Neural cell (in vitro differentiated cells): ENCODE data around the gene PABPN1L. TPM values are rescaled to one million over a fixed set of nuclear protein-coding genes. Genes with fewer than 3 reads are reported as not detected.

ENCODE experiments used
- H2AFZ ChIP-seq: fragments of 200-600, 300-800 bp; sonication (generic), shearing (Covaris generic); 2 replicates; pipeline ENCODE4 v1.6.0; 2014; ENCODE audit warnings: low read depth, mild to moderate bottlenecking, antibody characterized with exemption, low read length, moderate library complexity
- H3F3A ChIP-seq: fragments of 200-600 bp; shearing (Covaris generic); 2 replicates; pipeline ENCODE4 v1.6.1; 2016; ENCODE audit warnings: mild to moderate bottlenecking, moderate library complexity, mixed read lengths, antibody characterized with exemption, low read length; ENCODE audit not compliant: insufficient read depth, poor library complexity, severe bottlenecking
- H3K27ac ChIP-seq: fragments of 200-600, 300-800 bp; sonication (generic), shearing (Covaris generic); 2 replicates; pipeline ENCODE4 v1.5.1; 2014; ENCODE audit warnings: mild to moderate bottlenecking, low read length, moderate library complexity
- H3K27me3 ChIP-seq: fragments of 300-800, 200-600 bp; sonication (generic), shearing (Covaris generic); 2 replicates; pipeline ENCODE4 v1.6.0; 2014; ENCODE audit warnings: mild to moderate bottlenecking, low read depth, low read length, moderate library complexity; ENCODE audit not compliant: insufficient read depth
- H3K36me3 ChIP-seq: fragments of 300-800, 200-600 bp; sonication (generic), shearing (Covaris generic); 2 replicates; pipeline ENCODE4 v1.5.1; 2014; ENCODE audit warnings: mild to moderate bottlenecking, antibody characterized with exemption, low read length, moderate library complexity; ENCODE audit not compliant: insufficient read depth
- H3K4me2 ChIP-seq: fragments of 300-800, 200-600 bp; sonication (generic), shearing (Covaris generic); 2 replicates; pipeline ENCODE4 v1.6.0; 2014; ENCODE audit warnings: mild to moderate bottlenecking, low read length
- H3K4me3 ChIP-seq: fragments of 300-800, 200-600 bp; sonication (generic), shearing (Covaris generic); 2 replicates; pipeline ENCODE4 v1.5.1; 2014; ENCODE audit warnings: mild to moderate bottlenecking, low read length, moderate library complexity
- H3K79me2 ChIP-seq: fragments of 200-600 bp; shearing (Covaris generic); replicated peaks from 2 replicates; pipeline ENCODE4 v1.6.0; 2014; ENCODE audit warnings: mild to moderate bottlenecking, low read length, moderate library complexity; ENCODE audit not compliant: insufficient read depth
- H3K9ac ChIP-seq: fragments of 300-800, 200-600 bp; sonication (generic), shearing (Covaris generic); 2 replicates; pipeline ENCODE4 v1.6.1; 2016; ENCODE audit warnings: mild to moderate bottlenecking, low read length, mixed read lengths
- H3K9me2 ChIP-seq: fragments of 200-600 bp; shearing (Covaris generic); 2 replicates; pipeline ENCODE4 v1.6.1; 2016; ENCODE audit warnings: mild to moderate bottlenecking, low read length, mixed read lengths; ENCODE audit not compliant: insufficient read depth
- H3K9me3 ChIP-seq: fragments of 200-600, 300-800 bp; sonication (generic), shearing (Covaris generic); 2 replicates; pipeline ENCODE4 v1.6.1; 2016; ENCODE audit warnings: mild to moderate bottlenecking, mixed run types, low read length, moderate library complexity, mixed read lengths
- H4K20me1 ChIP-seq: fragments of 200-600 bp; shearing (Covaris generic); 2 replicates; pipeline ENCODE4 v1.6.1; 2016; ENCODE audit warnings: mild to moderate bottlenecking, mixed run types; ENCODE audit not compliant: insufficient read depth
- EP300 ChIP-seq: fragments of 450-650 bp; conservative IDR thresholded peaks from 2 replicates; pipeline ENCODE4 v1.6.1; 2014; ENCODE audit warnings: antibody characterized with exemption, mild to moderate bottlenecking, moderate library complexity; ENCODE audit not compliant: poor library complexity, severe bottlenecking
- EZH2 ChIP-seq: fragments of 200-600, 300-800 bp; shearing (Covaris generic), sonication (generic); IDR thresholded peaks from 2 replicates; pipeline ENCODE4 v1.6.1; 2014; ENCODE audit warnings: antibody characterized with exemption, low read length, borderline replicate concordance, mild to moderate bottlenecking; ENCODE audit not compliant: insufficient read depth, poor library complexity, severe bottlenecking
- MXI1 ChIP-seq: fragments of 450-650 bp; conservative IDR thresholded peaks from 2 replicates; pipeline ENCODE4 v1.6.1; 2014; ENCODE audit warnings: antibody characterized with exemption, mild to moderate bottlenecking; ENCODE audit not compliant: poor library complexity, severe bottlenecking
- POLR2AphosphoS5 ChIP-seq: IDR thresholded peaks from 2 replicates; pipeline ENCODE4 v1.6.1; 2012
- RAD21 ChIP-seq: fragments of 450-650 bp; conservative IDR thresholded peaks from 2 replicates; pipeline ENCODE4 v1.6.1; 2014; ENCODE audit warnings: antibody characterized with exemption, mild to moderate bottlenecking, moderate library complexity
- SMC3 ChIP-seq: fragments of 450-650 bp; conservative IDR thresholded peaks from 2 replicates; pipeline ENCODE4 v1.6.1; 2014; ENCODE audit warnings: antibody characterized with exemption, mild to moderate bottlenecking, moderate library complexity; ENCODE audit not compliant: poor library complexity
- TAF1 ChIP-seq: IDR thresholded peaks from 2 replicates; pipeline ENCODE4 v1.6.1; 2012; ENCODE audit warnings: low read depth
- polyA plus RNA-seq: library from polyadenylated mRNA; depleted of rRNA; stranded (reverse); fragments of >200 nt; gene quantifications from 2 replicates; pipeline ENCODE4 v1.2.3, GENCODE V29; 2014
- TF ChIP-seq, protein P1 (sequence below): fragments of 450-650 bp; IDR thresholded peaks from 2 replicates; pipeline ENCODE4 v1.5.1; 2014; ENCODE audit warnings: antibody characterized with exemption, mild to moderate bottlenecking, moderate library complexity; ENCODE audit not compliant: poor library complexity, severe bottlenecking
- TF ChIP-seq, protein P2 (sequence below): IDR thresholded peaks from 2 replicates; pipeline ENCODE4 v1.6.1; 2012; ENCODE audit warnings: borderline replicate concordance

Gene PABPN1L
- polyA plus RNA-seq, 1 donor from 2014 or later: 0.20 TPM

DNA sequence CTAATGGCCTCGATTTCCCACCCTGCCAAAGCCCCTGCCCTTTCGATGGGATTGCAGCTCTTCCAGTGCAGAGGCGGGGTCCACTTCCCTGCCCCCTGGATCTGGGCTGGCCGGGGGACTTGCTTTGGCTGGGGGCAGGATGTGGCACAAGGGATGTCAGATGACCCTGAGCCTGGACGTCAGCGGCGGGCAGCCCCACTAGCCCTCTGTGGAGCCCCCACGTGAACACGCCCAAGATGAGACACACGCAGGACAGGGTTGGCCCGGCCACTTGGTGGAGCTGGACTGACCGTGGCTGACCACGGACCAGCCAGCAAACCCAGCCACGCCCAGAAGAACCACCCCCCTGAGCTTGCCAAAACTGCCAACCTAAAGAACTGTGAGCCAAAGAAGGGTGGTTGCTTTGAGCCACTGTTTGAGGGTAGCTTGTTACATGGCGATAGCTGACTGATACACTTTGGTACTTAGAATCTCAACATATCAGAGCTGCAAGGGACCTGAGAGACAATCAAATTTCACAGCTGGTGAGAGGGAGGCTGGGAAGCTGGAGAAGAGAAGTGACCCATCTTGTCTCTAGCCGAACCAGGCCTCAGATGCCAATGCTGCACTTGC lies 46.6 kb upstream of the PABPN1L start:
- H3K27ac ChIP-seq: no peak overlapping the region
- no peak overlapping the region for H3K9ac ChIP-seq
- no peaks in the 10 kb centered on the region for H3K36me3 ChIP-seq
- no peak overlapping the region for H3K4me2 ChIP-seq
- no peaks in the 10 kb centered on the region for H3K9me3 ChIP-seq
- H4K20me1 ChIP-seq: no peaks in the 10 kb centered on the region
- no peaks in the 10 kb centered on the region for H3K79me2 ChIP-seq
- no peaks in the 10 kb centered on the region for H3K27me3 ChIP-seq
- TF ChIP-seq RAD21 (no peak), TAF1 (no peak), POLR2AphosphoS5 (no peak), EP300 (no peak), SMC3 (no peak), MXI1 (no peak), EZH2 (no peak)
- TF ChIP-seq, protein P1, sequence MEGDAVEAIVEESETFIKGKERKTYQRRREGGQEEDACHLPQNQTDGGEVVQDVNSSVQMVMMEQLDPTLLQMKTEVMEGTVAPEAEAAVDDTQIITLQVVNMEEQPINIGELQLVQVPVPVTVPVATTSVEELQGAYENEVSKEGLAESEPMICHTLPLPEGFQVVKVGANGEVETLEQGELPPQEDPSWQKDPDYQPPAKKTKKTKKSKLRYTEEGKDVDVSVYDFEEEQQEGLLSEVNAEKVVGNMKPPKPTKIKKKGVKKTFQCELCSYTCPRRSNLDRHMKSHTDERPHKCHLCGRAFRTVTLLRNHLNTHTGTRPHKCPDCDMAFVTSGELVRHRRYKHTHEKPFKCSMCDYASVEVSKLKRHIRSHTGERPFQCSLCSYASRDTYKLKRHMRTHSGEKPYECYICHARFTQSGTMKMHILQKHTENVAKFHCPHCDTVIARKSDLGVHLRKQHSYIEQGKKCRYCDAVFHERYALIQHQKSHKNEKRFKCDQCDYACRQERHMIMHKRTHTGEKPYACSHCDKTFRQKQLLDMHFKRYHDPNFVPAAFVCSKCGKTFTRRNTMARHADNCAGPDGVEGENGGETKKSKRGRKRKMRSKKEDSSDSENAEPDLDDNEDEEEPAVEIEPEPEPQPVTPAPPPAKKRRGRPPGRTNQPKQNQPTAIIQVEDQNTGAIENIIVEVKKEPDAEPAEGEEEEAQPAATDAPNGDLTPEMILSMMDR: no peak
- TF ChIP-seq, protein P2, sequence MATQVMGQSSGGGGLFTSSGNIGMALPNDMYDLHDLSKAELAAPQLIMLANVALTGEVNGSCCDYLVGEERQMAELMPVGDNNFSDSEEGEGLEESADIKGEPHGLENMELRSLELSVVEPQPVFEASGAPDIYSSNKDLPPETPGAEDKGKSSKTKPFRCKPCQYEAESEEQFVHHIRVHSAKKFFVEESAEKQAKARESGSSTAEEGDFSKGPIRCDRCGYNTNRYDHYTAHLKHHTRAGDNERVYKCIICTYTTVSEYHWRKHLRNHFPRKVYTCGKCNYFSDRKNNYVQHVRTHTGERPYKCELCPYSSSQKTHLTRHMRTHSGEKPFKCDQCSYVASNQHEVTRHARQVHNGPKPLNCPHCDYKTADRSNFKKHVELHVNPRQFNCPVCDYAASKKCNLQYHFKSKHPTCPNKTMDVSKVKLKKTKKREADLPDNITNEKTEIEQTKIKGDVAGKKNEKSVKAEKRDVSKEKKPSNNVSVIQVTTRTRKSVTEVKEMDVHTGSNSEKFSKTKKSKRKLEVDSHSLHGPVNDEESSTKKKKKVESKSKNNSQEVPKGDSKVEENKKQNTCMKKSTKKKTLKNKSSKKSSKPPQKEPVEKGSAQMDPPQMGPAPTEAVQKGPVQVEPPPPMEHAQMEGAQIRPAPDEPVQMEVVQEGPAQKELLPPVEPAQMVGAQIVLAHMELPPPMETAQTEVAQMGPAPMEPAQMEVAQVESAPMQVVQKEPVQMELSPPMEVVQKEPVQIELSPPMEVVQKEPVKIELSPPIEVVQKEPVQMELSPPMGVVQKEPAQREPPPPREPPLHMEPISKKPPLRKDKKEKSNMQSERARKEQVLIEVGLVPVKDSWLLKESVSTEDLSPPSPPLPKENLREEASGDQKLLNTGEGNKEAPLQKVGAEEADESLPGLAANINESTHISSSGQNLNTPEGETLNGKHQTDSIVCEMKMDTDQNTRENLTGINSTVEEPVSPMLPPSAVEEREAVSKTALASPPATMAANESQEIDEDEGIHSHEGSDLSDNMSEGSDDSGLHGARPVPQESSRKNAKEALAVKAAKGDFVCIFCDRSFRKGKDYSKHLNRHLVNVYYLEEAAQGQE: no peak
- no peaks in the 10 kb centered on the region for H3F3A ChIP-seq
- no peak overlapping the region for H3K4me3 ChIP-seq
- no peaks in the 10 kb centered on the region for H3K9me2 ChIP-seq
- H2AFZ ChIP-seq: no peak overlapping the region

DNA sequence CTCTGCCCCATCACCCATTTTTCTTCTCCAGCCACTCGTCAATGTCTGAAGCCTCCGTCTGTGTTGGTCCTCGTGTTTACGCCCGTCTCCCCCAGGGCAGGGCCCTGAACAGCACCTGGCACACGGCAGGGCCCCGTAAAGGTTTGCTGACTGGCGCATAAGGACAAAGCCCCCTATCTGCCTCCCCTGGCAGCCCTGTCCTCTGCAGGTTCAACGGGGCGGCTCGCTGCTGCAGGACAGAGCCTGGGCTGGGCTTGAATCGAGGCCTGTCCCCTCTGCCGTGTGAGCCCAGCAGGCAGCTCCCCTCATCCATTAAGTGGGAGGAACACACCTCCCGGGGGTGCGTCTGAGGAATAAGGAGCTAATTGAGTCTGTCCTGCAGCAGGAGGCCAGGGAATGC lies 46.1 kb upstream of the PABPN1L start:
- Histone ChIP-seq H3K9ac (no peak overlapping the region), H2AFZ (no peak overlapping the region), H4K20me1 (no peaks in the 10 kb centered on the region), H3K9me3 (no peaks in the 10 kb centered on the region), H3K27ac (no peak overlapping the region), H3K4me3 (no peak overlapping the region), H3K36me3 (no peaks in the 10 kb centered on the region), H3K4me2 (no peak overlapping the region), H3K79me2 (no peaks in the 10 kb centered on the region), H3K9me2 (no peaks in the 10 kb centered on the region), H3F3A (no peaks in the 10 kb centered on the region), H3K27me3 (no peaks in the 10 kb centered on the region)
- no peak for TF ChIP-seq RAD21
- no peak for TF ChIP-seq MXI1
- TF ChIP-seq EZH2: no peak
- TF ChIP-seq, protein P2: no peak
- TF ChIP-seq, protein P1: no peak
